Cardiac fibroblast (primary cell): ENCODE data around the gene HRH3.

ENCODE experiments used
- DNase-seq, 2 donors: peaks; one replicate each; pipeline versions ENCODE4 v3.0.0 to v3.0.0-alpha.2; 2010; ENCODE audit warnings: low read depth in 2 of 2
- H3K4me3 ChIP-seq, 2 donors: replicated peaks in 1 of 2; 1 replicate in 1 of 2; 2 replicates in 1 of 2; pipeline ENCODE4 v1.5.1; 2011; ENCODE audit warnings: low read depth in 2 of 2, low read length in 2 of 2, mild to moderate bottlenecking in 2 of 2, moderate library complexity in 1 of 2
- TF ChIP-seq, protein P1 (sequence below): IDR thresholded peaks from one replicate; pipeline ENCODE4 v1.5.1; 2011; ENCODE audit warnings: low read depth, mild to moderate bottlenecking, low read length, inconsistent platforms

HRH3 gene

DNA sequence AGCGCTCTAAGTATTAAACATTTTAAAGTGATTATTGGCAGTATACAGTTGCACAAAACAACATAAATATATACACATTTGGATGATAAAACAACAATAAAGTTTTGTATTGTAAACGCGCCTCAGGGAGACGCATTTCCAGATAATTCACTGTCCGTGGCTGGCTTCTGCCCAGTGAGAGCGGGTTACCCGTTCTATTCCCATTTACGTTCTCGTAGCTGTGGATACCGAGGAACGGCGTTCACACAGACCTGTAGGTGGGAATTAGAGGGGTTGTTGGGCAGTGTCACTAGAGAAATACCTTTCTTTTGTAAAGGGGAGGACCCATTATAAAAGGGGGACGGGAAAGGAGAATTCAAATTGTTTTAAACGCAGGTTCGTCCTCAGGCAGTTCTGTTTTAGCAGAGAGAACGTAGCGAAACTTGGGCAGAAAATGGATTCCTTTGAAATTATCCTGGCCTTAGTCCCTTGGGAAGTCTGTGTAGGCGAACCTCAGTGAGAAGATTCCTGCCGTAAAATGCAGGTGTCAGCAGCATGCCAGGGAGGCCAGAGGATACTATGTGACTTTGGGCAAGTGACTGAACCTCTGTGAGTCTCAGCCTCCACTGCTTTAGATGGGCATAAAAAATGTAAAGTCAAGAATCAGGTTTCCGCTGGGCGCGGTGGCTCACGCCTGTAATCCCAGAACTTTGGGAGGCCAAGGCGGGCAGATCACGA, 36.5 kb downstream of the HRH3 start:
- peak overlapping the region; percentile 85 to 91 for H3K4me3 ChIP-seq
- peak; percentile 14 to 16 for DNase-seq
- TF ChIP-seq, protein P1, sequence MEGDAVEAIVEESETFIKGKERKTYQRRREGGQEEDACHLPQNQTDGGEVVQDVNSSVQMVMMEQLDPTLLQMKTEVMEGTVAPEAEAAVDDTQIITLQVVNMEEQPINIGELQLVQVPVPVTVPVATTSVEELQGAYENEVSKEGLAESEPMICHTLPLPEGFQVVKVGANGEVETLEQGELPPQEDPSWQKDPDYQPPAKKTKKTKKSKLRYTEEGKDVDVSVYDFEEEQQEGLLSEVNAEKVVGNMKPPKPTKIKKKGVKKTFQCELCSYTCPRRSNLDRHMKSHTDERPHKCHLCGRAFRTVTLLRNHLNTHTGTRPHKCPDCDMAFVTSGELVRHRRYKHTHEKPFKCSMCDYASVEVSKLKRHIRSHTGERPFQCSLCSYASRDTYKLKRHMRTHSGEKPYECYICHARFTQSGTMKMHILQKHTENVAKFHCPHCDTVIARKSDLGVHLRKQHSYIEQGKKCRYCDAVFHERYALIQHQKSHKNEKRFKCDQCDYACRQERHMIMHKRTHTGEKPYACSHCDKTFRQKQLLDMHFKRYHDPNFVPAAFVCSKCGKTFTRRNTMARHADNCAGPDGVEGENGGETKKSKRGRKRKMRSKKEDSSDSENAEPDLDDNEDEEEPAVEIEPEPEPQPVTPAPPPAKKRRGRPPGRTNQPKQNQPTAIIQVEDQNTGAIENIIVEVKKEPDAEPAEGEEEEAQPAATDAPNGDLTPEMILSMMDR, result no peak

DNA sequence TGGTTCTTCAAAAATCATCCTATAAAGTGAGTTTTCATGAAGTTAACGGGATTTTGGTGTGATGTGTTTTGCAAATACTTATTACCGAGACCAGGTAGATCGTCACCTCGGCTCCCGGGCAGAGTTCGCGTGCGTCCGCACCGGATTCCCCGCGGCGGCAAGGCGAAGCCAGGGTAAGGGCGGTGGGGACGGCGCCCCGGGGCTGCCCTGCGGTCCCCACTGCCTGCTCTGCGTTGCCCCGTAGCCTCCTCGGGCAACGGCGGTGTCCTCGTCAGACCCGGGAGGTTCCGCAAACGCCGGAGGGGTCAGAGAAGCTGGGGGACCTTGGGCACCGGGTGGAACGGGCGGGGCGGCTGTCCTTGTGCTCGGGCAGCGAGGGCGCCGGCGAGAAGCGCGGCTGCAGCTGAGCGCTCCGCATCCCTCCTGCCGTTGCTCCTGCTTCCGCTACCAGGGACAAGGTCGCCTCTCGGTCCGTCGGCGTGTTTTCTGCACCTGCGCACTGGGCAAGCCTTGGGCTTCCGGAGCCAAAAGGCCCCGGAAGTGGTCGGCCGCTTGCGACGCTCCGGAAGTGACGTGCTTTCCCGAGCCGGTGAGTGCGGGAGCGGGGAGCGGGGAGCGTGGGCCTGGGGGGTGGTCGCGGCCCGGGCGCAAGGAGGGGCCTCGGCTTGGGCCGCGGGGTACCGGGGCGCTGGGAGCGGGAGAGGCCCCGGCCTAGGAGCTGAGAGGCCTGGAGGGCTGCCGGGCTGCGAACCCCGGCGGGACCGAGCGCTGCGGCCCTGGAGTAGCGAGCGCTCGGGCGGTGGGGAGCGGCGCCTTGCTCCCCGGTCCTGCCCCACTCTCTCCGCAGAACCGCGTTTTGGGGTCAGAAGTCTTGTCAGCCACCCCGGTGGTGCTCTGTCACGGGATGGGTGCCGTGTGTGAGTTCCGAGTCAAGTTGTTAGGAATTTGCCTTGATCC, 37.3 kb downstream of the HRH3 start, which contains the start of gene MTG2:
Gene MTG2 (plus strand): TSS at position 560 of the 957 bp plus-strand sequence. CDS start 10,393 bp downstream, outside the sequence.
- peak; percentile 95 to 96 for DNase-seq
- TF ChIP-seq, protein P1, result peak; percentile 2
- H3K4me3 ChIP-seq, result peak within 1 kb of the TSS; percentile 85 to 91

DNA sequence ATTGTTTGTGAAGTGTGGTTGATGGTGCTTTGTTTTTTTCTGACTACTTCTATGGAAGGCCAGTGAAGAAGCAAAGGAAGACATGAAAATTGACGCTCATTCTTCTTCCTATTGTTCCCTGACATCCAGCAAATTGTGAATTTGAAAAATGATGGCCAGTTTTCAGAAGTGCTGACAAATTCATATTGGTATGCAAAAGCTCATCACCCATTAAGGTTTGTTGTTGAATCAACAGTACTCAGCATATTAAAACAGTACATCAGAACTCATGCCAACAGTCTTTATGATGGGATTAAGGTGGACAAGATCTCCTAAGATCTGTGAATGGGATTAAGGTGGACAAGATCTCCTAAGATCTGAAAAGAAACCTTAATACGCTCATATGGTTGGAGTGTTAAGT, 38.3 kb downstream of the HRH3 start:
- TF ChIP-seq, protein P1, result no peak

DNA sequence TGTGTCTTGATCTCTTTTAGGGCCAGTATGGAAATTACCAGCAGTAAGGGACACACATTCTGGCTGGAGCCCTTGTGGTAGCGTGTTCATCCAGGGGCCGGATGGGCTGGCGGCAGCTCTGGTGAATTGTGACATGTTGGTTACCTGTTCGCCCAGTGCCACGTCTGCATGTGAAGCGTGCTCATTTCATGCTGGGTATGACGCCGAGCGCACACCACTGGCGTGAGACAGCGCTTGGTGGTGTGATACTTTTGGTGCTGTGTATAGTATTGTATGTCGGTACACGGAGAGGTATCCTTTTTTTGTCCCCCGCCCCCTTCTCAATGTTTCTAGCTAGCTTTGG, 40.9 kb downstream of the HRH3 start:
- H3K4me3 ChIP-seq, result no peak overlapping the region
- TF ChIP-seq, protein P1, result no peak
- no peak for DNase-seq

More for the DNA sequence above, 38.3 kb downstream of the HRH3 start:
- no peak overlapping the region for H3K4me3 ChIP-seq
- no peak for DNase-seq

DNA sequence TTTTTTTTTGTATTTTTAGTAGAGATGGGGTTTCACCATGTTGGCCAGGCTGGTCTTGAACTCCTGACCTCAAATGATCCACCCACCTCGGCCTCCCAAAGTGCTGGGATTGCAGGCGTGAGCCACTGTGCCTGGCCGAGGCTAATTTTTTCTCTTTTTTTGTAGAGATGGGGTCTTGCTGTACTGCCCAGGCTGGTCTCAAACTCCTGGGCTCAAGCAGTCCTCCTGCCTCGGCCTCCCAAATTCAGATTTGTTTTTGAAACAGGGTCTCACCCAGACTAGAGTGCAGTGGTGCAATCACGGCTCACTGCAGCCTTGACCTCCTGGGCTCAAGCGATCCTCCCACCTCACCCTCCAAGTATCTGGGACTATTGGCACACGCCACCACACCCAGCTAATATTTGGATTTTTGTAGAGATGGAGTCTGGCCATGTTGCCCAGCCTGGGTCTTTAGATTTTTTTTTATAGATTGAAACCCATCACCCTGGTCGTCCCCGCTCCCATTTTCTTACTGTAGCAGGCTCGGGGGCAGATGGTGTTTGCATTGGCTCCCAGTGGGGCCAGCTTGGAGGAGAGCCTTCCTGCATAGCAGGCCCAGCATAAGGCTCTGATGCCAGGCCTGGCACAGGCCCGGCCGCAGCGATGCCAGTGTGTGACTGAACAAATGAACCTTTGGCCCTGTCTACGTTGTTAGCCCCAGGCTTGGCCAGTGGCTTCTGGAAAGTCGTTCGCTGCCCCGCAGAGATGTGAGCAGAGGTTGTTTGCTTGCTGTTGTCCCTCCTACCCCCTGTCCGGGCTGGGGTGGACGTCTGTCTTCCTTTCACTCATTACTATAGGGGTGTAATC, 41.5 kb downstream of the HRH3 start:
- H3K4me3 ChIP-seq, result no peak overlapping the region
- no peak for DNase-seq
- TF ChIP-seq, protein P1, result no peak

DNA sequence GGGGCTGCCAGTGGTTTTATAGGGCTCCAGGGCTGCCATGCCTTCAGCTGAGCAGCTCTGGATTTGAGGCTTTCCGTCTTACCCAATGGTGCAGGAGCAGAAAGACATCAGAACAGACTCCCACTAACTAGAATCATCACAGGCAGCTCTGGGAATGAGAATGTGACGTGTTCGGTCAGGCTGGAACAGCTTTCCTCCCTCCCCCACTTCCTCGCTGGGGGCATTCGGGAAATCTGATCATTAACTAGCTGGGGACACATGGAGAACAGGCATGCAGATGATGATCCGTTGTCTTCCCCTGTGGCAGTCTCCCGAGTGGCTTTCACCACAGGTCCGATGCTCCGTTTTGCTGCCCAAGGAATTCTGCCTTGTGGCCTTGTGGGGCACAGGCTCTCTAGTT, 42.8 kb downstream of the HRH3 start:
- no peak overlapping the region for H3K4me3 ChIP-seq
- TF ChIP-seq, protein P1, result no peak
- no peak for DNase-seq
